Thymus (tissue), 11 donors: Measurements from ENCODE around the gene LAMA5. TPM values are rescaled to one million over a fixed set of nuclear protein-coding genes. Genes with fewer than 3 reads are reported as not detected.

ENCODE experiments used
- DNase-seq, 9 donors: peaks; one replicate each; pipeline ENCODE4 v3.0.0-alpha.2; 2013; ENCODE audit warnings: low spot score in 9 of 9, low read depth in 6 of 9, missing footprints in 1 of 9
- H3K27ac ChIP-seq, 2 donors: one replicate each; pipeline ENCODE4 v1.5.1; 2013; ENCODE audit warnings: control low read depth in 1 of 2, low read depth in 1 of 2, low read length in 1 of 2, mild to moderate bottlenecking in 1 of 2, moderate library complexity in 1 of 2
- H3K27me3 ChIP-seq, 2 donors: one replicate each; pipeline ENCODE4 v1.5.1; 2013; ENCODE audit warnings: low read length in 1 of 2; ENCODE audit not compliant: control insufficient read depth in 2 of 2, insufficient read depth in 1 of 2
- H3K36me3 ChIP-seq, 2 donors: one replicate each; pipeline ENCODE4 v1.5.1; 2013; ENCODE audit warnings: low read length in 1 of 2, mild to moderate bottlenecking in 1 of 2, moderate library complexity in 1 of 2; ENCODE audit not compliant: control insufficient read depth in 2 of 2, insufficient read depth in 2 of 2
- H3K4me1 ChIP-seq, 2 donors: one replicate each; pipeline ENCODE4 v1.5.1; 2013; ENCODE audit warnings: low read length in 2 of 2; ENCODE audit not compliant: control insufficient read depth in 2 of 2, insufficient read depth in 2 of 2
- H3K4me3 ChIP-seq, 2 donors: one replicate each; pipeline ENCODE4 v1.5.1; 2013; ENCODE audit warnings: low read length in 2 of 2, control low read depth in 1 of 2, mild to moderate bottlenecking in 1 of 2
- H3K9me3 ChIP-seq, 2 donors: one replicate each; pipeline ENCODE4 v1.5.1; 2013; ENCODE audit warnings: low read length in 1 of 2, mild to moderate bottlenecking in 1 of 2; ENCODE audit not compliant: control insufficient read depth in 2 of 2, insufficient read depth in 1 of 2
- WGBS: extraction: QIAGEN DNeasy Blood & Tissue Kit; methylation state at CpG from one replicate; pipeline ENCODE4 v1.1.7; 2013; 5-methylcytosine and 5-hydroxymethylcytosine counted together
- polyA plus RNA-seq: library from polyadenylated mRNA; stranded (reverse); fragments of 200-250 nt; gene quantifications from one replicate; pipeline ENCODE4 v1.2.3, GENCODE V29; 2013
- total RNA-seq: library from RNA; stranded (reverse); fragments of 120-200 nt; gene quantifications from one replicate; pipeline ENCODE4 v1.2.4, GENCODE V29; 2013
- donor health status: healthy.

Gene LAMA5
- total and polyA plus RNA-seq, 2 donors: 12.8 to 155 TPM

DNA sequence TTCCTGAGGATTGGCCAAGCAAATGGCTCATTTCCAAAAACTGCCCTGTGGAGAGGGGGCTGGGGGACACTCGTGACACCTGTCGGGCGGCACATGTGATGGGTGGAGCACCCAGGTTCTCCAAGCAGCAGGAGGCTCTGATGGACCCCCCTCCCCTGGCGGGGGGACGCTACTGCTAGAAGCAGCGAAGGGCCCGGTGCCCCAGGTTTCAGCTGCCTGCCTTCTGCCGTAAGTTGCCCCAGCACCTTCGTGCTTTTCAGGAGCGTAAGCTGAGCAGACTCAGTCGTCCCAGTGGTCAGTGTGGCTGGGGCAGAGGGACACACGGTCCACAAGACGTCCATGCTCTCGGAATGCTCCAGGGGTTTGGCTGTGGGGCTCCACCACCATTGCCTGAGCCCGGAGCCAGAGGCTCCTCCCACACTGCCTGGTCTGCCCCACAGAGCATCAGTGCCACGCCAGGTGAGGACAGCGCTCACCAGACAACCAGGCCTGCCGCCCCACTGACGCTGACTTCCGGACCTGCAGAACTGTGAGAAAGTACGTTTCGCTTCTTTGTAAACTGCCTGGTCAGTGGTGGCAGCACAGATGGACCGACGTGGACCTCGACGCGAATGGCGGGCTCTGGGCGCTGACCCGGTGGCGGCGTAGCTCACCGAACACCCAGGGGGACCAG, 68.4 kb downstream of the LAMA5 start:
- no peaks in the 10 kb centered on the region for H3K9me3 ChIP-seq
- peaks cover 2 to 4% of the 10 kb centered on the region in 2 donors for H3K4me1 ChIP-seq
- H3K27me3 ChIP-seq: no peaks in the 10 kb centered on the region
- H3K27ac ChIP-seq: no peak overlapping the region
- DNase-seq: no peak
- H3K36me3 ChIP-seq: peaks cover 6 to 47% of the 10 kb centered on the region in 2 donors
- WGBS: 98% methylated on average over 33 of the region's 33 CpGs
- no peak overlapping the region for H3K4me3 ChIP-seq

DNA sequence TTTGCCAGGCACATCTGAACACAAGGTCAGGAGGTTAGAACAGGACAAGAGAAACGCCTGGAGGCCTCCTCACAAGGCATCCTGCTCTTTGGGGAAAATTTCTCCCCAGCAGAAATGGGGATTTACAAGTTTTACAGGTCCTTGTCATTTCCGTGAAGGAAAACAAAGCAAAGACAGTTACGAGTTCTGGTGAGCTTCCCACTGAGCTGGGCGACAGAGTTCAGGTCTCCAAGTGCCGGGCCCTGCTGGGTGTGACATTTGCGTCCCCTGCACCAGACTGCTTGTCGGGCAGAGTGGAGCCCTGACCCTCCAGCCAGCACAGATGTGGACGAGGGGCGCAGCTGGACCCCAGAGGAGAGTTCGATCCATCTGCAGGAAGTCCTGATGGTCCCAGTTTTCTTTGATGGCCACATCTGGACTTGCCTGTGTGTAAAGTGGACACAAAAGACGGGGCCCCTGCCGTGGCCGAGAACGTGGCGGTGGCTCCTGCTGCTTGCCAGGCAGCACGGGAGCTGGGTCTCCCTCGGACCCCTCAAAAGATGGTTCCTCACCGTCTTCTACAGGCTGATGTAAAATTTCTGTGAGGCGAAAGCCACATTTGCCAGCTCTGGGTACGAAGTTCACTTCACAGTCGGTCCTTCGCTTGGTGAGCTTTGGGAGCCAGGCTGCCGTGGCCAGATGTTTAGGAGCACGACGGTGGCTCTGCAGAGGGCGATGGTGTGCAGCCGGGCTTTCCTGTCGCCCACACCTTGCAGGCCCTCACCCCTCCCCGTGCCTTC, 69.5 kb downstream of the LAMA5 start:
- Histone ChIP-seq H3K36me3 (peaks cover 8 to 50% of the 10 kb centered on the region in 2 donors), H3K27me3 (no peaks in the 10 kb centered on the region), H3K4me1 (no peaks in the 10 kb centered on the region), H3K4me3 (no peak overlapping the region), H3K27ac (no peak overlapping the region), H3K9me3 (no peaks in the 10 kb centered on the region)
- DNase-seq: no peak
- WGBS: 97% methylated on average over 29 of the region's 29 CpGs

GRCh38 chr20:62296724-62297448, 70.2 kb downstream of the LAMA5 start:
- Histone ChIP-seq H3K9me3 (no peaks in the 10 kb centered on the region), H3K36me3 (peaks cover 12 to 55% of the 10 kb centered on the region in 2 donors), H3K27me3 (no peaks in the 10 kb centered on the region), H3K27ac (no peak overlapping the region), H3K4me3 (no peak overlapping the region), H3K4me1 (no peaks in the 10 kb centered on the region)
- WGBS: 97% methylated on average over 30 of the region's 30 CpGs
- no peak for DNase-seq

DNA sequence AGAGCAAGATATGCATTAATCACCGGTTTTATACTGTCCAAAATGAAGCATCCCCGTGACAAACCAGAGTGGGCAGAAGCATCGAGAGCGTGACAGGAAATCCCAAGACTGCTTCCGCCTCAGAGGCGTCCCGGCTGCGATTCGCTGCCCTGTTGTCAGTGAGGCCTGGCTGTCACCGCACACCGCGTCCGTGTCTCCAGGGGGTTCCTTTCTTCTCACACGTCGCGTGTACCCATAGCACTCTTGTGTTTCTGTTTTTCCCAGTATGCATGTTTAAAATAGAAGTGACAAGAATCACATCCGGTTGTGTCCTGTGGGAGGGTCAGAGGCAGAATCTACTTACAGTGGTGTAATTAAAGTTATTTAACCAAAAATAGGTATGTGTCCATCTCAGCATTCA, 72.6 kb downstream of the LAMA5 start:
- no peak overlapping the region for H3K27ac ChIP-seq
- H3K4me3 ChIP-seq: no peak overlapping the region
- WGBS: 96% methylated on average over 17 of the region's 17 CpGs
- H3K9me3 ChIP-seq: no peaks in the 10 kb centered on the region
- H3K27me3 ChIP-seq: no peaks in the 10 kb centered on the region
- H3K4me1 ChIP-seq: no peaks in the 10 kb centered on the region
- H3K36me3 ChIP-seq: peaks cover 13 to 68% of the 10 kb centered on the region in 2 donors
- no peak for DNase-seq

GRCh38 chr20:62293946-62294345, 73.2 kb downstream of the LAMA5 start:
- peaks cover 13 to 71% of the 10 kb centered on the region in 2 donors for H3K36me3 ChIP-seq
- no peak for DNase-seq

DNA sequence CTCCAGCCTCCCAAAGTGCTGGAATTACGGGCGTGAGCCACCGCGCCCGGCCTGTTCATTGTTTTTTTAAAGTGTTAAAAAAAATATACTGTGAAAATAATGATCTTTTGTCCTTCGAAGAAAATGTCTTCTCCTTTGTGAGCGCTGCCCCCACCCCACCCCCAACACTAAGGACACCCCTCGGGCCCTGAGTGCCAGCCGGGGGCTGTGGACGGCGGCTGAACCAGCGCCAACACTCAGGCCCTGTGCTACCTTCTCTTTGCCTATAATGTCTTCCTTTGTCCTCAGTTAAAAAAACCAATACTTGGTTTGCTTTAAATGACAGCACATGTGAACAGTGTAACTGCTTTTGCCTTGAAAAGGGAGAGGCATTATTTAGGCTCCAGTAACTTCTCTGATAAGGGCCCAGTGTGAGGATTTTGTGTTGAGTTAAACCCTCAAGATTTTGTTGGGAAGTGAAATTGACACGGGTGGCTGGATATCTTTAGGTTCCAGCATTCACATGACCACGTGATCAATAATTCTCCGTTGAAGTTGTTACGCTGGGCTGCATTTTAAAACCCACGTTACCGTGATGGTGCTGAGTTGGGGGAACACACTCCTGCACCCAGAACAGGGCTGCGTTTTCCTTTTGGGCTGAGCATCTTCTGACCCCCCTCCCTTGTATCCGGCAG, 73.9 kb downstream of the LAMA5 start:
- Histone ChIP-seq H3K27ac (no peak overlapping the region), H3K4me3 (no peak overlapping the region), H3K36me3 (peaks cover 13 to 72% of the 10 kb centered on the region in 2 donors), H3K27me3 (no peaks in the 10 kb centered on the region), H3K9me3 (no peaks in the 10 kb centered on the region), H3K4me1 (no peaks in the 10 kb centered on the region)
- no peak for DNase-seq
- 98% methylated on average over 20 of the region's 20 CpGs for WGBS

More at GRCh38 chr20:62293946-62294345, 73.2 kb downstream of the LAMA5 start:
- 97% methylated on average over 9 of the region's 9 CpGs for WGBS
- Histone ChIP-seq H3K9me3 (no peaks in the 10 kb centered on the region), H3K27me3 (no peaks in the 10 kb centered on the region), H3K27ac (no peak overlapping the region), H3K4me1 (no peaks in the 10 kb centered on the region), H3K4me3 (no peak overlapping the region)

- no peaks in the 10 kb centered on the region for H3K9me3 ChIP-seq
- H3K27ac ChIP-seq: no peak overlapping the region
- peaks cover 13 to 60% of the 10 kb centered on the region in 2 donors for H3K36me3 ChIP-seq
- no peaks in the 10 kb centered on the region for H3K27me3 ChIP-seq
- H3K4me1 ChIP-seq: no peaks in the 10 kb centered on the region
- no peak overlapping the region for H3K4me3 ChIP-seq
- WGBS: 96% methylated on average over 11 of the region's 11 CpGs
- DNase-seq: no peak
Observed at GRCh38 chr20:62292108-62292507, 75.0 kb downstream of the LAMA5 start.

GRCh38 chr20:62291251-62292066, 75.7 kb downstream of the LAMA5 start:
- 97% methylated on average over 29 of the region's 29 CpGs for WGBS
- H3K4me1 ChIP-seq: no peaks in the 10 kb centered on the region

More at GRCh38 chr20:62291251-62292066, 75.7 kb downstream of the LAMA5 start:
- peaks cover 18 to 59% of the 10 kb centered on the region in 2 donors for H3K36me3 ChIP-seq
- no peak for DNase-seq
- no peaks in the 10 kb centered on the region for H3K9me3 ChIP-seq
- no peaks in the 10 kb centered on the region for H3K27me3 ChIP-seq
- no peak overlapping the region for H3K4me3 ChIP-seq
- no peak overlapping the region for H3K27ac ChIP-seq
